ENCODE measurements around the gene TAMM41. TPM values are rescaled to one million over a fixed set of nuclear protein-coding genes. Genes with fewer than 3 reads are reported as not detected.

Gene TAMM41
- total and polyA plus RNA-seq, 10 of the 15 experiments (the other 5 are each of a cell fraction or from before 2014, with no cell fraction given) = 10.4 to 36.6 (median 18.3) TPM

GRCh38 chr3:11757929-11758328, 88.8 kb downstream of the TAMM41 start (continued):
- TF ChIP-seq IRF4 (IDR thresholded peaks at IDR 0.05; ENCODE audit: low read depth, low read length) (no peak), HDGF (IDR thresholded peaks at IDR 0.05) (no peak), POU2F2 (IDR thresholded peaks at IDR 0.05; ENCODE audit: borderline replicate concordance, low read depth, low read length) (no peak), NRF1 (conservative IDR thresholded peaks at IDR 0.05; ENCODE audit: low read depth, low read length) (no peak), CBX3 (IDR thresholded peaks at IDR 0.05; ENCODE audit: borderline replicate concordance, low read depth) (no peak), ZNF217 (IDR thresholded peaks at IDR 0.05) (no peak)

DNA sequence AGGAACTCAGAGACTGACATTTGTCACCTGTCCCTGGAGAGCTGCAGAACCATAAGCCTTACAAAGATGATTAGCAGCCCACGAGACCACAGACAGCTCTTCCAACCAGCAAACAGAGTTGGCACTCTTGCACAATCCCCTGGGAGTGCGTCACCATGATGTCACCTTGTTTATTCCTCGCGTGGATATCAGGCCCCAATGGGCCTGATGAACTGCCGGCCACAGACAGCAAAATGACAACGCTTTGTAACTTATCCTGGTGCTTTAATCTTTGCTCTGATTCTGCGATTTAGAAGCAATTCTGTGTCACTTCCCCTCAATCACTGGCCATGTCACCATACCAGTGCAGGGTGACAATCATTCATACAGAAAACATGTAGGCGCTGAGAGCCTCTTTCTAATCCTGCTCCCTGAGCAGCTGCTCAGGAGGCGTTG, 89.2 kb downstream of the TAMM41 start:
- Histone ChIP-seq H3K9me3 (replicated peaks; ENCODE audit: control insufficient read depth, insufficient read depth, low read length) (no peaks in the 10 kb centered on the region), H3K36me3 (ENCODE audit: control insufficient read depth in 2 of 2, insufficient read depth in 2 of 2, low read length in 1 of 2) (no peaks in the 10 kb centered on the region), H3K79me2 (ENCODE audit: control insufficient read depth, insufficient read depth, low read length) (no peaks in the 10 kb centered on the region), H3K9ac (ENCODE audit: control insufficient read depth, insufficient read depth, low read length) (no peak overlapping the region), H3K4me2 (ENCODE audit: control insufficient read depth, insufficient read depth) (no peak overlapping the region), H3K4me1 (ENCODE audit: control insufficient read depth, insufficient read depth, low read length) (no peaks in the 10 kb centered on the region), H3K27ac (ENCODE audit: control insufficient read depth, insufficient read depth) (no peak overlapping the region), H4K20me1 (ENCODE audit: control insufficient read depth, insufficient read depth) (no peaks in the 10 kb centered on the region), H3K27me3 (replicated peaks in 1 of 2; ENCODE audit: control insufficient read depth in 2 of 2, insufficient read depth in 2 of 2, low read length in 1 of 2) (no peaks in the 10 kb centered on the region; a peak in 1 of 4 replicates), H3K4me3 (no peak overlapping the region), H2AFZ (ENCODE audit: control insufficient read depth, low read depth, low read length) (no peak overlapping the region)
- DNase-seq (ENCODE audit: low read depth, low spot score) = no peak
- RAD21 ChIA-PET (ENCODE audit: unreplicated experiment) = no interaction called here
- TF ChIP-seq EED (IDR thresholded peaks at IDR 0.05; ENCODE audit: low read depth) (no peak), NFYB (IDR thresholded peaks at IDR 0.05; ENCODE audit: insufficient read depth, low read depth, low read length) (no peak), USF2 (IDR thresholded peaks at IDR 0.05; ENCODE audit: borderline replicate concordance, low read depth, low read length) (no peak), ZBED1 (IDR thresholded peaks at IDR 0.05; ENCODE audit: borderline replicate concordance) (no peak)
- in situ Hi-C loops (cut with MboI) (no loop called here), intact Hi-C loops (cut with micrococcal nuclease; ENCODE audit: unreplicated experiment) (no loop called here)
- POLR2A ChIA-PET = no interaction called here
- BruUV-seq (replicated peaks) = no TSS peak
- SMC1A ChIA-PET (ENCODE audit: uncharacterized antibody, unreplicated experiment) = interaction anchor here (1.6 kb wide), 1 partner anchor 8 kb away, joined by 5 read pairs; no protein-coding TSS in a partner anchor
- CTCF ChIA-PET = interaction anchor here (0.7 kb wide), 1 partner anchor 13 kb away, joined by 3 read pairs; no protein-coding TSS in a partner anchor
- 50% methylated on average over 9 of the region's 9 CpGs for WGBS (ENCODE audit: insufficient coverage, insufficient replicate concordance, low lambda C conversion rate, missing lambda C conversion rate)
- FAIRE-seq = no peak
- no peak for ATAC-seq

Measured in GM12878 (cell line).